ENCODE measurements around the gene CPSF3. TPM values are rescaled to one million over a fixed set of nuclear protein-coding genes. Genes with fewer than 3 reads are reported as not detected.

The CPSF3 gene
- polyA plus RNA-seq, 3 donors, result 44.1 to 55.0 (median 53.6) TPM

DNA sequence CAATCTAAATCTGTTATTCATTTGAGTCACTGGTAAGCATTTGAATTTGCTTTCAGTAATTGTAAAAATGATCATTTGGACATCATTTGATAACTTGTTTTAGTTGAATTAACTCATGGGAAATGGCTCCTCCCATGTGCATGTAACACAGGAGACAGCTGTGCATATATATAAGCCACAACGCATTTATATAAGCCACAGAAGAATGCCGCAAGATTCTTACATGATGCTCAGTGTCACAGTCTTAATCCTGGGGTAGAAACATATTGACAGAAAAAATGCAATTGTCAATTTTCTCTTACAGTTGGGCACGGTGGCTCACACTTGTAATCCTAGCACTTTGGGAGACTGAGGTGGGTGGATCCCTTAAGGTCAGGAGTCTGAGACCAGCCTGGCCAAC, 37.6 kb downstream of the CPSF3 start:
- DNase-seq, result no peak

DNA sequence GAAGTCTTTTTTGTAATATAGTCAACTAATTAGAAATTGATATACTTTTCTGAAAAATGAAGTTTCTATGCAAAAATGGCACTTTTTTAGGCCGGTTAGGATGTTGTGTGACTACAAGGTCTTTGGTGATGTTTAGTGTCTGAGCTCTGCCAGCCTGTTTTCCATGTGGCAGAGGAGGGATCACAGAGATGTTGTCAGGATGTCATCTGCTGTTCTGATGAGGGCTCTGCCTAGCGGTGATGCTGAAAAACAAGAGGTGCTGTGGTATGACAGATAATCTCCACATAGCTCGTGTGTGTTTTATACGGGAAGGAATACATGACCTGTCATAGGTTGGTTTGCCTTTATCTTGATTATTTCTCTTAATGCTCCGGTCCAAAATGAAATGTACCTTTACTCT, 38.9 kb downstream of the CPSF3 start:
- DNase-seq, result no peak

- no peak for DNase-seq
Measured at GRCh38 chr2:9462886-9463697, 39.6 kb downstream of the CPSF3 start.

DNA sequence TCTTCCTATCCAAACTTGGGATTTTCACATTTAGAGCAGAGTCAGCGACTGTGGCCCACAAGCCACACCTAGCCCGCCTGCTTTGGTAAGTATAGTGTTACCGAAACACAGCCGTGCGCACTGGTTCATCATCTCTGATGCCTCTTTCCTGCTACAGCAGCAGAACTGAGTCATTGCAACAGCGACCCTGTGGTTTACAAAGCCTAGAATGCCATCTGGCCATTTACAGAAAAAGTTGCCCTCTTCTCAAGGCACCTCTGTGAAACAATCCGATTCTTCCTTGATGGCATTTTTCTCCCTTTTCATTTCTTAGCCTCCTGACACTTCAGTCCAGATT, 40.2 kb downstream of the CPSF3 start:
- DNase-seq, result no peak

GRCh38 chr2:9465170-9465569, 41.7 kb downstream of the CPSF3 start:
- no peak for DNase-seq

GRCh38 chr2:9466147-9466683, 42.8 kb downstream of the CPSF3 start:
- DNase-seq, result no peak

- no peak for DNase-seq
Measured at GRCh38 chr2:9467687-9468086, 44.2 kb downstream of the CPSF3 start.

DNA sequence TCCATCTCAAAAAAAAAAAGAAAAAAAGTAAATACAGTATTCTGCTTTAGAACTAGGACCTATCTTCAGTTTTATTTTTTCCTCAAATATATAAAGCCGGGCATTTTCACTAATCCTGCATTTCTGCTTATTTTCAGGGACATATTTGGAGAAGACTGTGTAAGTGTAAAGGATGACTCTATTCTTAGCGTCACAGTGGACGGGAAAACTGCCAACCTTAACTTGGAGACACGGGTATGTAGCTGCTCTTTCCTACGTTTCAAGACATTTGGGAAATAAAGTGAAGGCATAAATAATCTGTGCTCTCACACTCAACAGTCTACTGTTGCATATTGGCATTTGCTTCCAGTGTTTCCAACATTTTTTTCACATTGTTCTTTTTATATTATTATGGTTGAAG, 47.8 kb downstream of the CPSF3 start:
- DNase-seq, result no peak

DNA sequence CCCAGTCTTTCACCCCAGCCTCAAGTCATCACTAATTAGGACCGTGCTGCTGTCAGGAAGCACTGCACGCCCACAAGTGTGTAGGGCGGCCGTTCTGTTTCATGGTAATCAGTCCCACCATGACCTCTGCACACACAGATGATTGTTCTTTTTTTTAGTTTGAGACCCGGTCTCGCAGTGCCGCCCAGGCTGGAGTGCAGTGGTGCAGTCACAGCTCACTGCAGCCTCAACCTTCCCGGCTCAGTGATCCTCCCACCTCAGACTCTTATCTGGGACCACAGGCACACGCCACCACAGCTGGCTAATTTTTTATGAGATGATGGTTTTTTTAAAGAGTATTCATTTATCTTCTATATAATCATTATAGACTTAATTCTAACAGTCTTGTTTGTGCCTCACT, 49.1 kb downstream of the CPSF3 start:
- DNase-seq, result no peak

DNA sequence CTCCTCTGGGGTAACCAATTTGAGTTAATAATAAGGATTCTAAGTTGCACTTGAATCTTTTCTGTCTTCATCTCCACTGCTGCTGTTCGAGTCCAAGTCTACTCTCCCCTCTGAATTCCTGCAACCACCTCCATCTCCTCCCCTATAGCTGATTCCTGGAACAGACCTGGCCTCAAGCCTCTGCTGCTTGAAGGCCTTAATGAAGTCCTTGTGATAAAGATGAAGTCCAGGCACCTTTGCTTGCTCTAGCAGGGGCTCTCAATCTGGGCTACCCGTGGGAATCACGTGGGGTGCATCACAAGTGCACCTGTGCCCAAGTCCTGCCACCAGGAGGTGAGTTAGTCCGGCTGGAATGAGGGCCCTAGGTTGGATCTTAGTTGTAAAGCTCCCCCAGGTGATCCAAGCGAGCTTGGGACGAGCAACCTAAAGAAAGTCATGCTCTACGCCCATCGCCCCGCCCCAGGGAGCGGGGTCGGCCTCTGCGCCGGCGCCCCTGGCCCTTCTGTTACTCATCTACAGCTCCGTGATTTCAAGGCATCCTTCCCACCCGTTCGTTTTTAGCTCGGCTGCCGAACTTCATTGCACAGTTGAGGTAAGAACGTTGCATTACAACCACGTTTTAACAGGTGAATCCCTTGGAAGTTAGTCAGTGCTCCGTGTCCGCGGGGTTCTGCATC, 50.0 kb downstream of the CPSF3 start:
- peak; percentile 40 for DNase-seq

DNA sequence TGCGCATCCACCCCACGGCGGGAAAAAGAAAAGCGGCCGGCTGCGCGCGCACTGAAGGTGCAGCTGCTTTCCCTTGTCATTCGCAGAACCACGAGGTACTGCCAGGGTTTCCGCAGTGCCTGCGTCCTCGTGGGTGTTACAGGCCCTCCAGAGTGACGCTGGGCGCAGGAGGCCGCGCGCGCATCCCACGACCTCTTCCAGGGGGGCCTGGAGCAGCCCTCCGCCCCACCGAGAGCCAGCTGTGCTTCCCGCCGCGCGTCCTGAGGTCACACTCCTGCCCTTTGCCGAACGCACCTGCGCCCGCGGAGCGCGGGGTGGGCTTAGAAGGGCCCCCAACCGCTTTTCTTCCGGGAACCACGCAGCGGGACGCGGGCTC, 50.5 kb downstream of the CPSF3 start:
- DNase-seq, result peak; percentile 34

DNA sequence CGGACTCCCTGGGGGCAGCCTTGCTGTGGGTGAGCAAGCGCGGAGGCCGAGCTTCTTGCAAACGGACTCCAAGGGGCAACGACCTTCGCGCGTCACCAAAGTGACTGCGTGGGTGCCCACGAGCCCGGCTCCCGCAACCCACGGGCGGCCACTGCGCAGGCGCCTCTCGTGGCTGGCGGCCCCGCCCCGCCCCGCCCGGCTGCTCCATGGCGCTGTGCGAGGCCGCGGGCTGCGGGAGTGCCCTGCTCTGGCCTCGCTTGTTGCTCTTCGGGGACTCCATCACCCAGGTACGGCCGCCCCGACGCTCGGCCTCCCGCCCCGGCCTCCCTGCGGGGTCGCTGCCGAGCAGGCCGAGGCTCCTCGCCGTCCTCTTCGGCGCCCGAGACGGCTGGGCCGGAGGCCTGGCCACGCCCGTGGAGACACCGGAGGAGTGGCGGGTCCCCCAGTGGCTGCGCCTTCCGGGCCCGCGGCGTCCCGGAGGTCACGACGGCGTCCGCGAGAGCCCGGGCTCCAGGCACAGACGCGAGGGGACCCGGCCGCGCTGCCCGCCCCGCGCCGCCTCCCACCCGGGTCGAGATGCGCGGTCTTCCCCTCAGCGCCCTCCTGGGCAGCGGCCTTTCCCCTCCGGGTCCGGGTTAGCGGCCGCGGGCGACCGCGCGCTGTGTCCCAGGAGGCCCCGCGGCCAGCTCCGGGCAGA, 51.1 kb downstream of the CPSF3 start, which contains the start of gene IAH1:
IAH1 (plus strand) TSS at position 191 of the 697 bp plus-strand sequence; CDS start at position 207, 16 bp downstream.
- peak; percentile 20 for DNase-seq

DNA sequence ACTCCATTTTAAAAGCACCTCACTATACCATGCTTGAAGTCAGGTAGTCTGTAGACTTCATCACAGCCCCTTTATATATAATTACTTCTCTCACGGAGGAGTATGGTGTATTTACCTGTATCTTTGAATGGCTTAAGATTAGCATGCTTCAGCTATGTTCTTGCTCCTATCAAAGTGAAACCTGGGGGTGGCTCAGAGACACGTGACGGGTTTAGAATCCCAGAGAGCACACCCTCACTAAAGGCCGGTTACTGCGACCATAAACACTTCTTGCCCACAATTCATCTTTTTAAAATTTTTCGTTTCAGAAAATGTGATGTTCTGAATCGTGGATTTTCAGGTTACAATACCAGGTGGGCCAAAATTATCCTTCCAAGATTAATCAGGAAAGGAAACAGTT, 54.5 kb downstream of the CPSF3 start:
- no peak for DNase-seq

GRCh38 chr2:9478526-9478925, 55.1 kb downstream of the CPSF3 start:
- DNase-seq, result no peak

DNA sequence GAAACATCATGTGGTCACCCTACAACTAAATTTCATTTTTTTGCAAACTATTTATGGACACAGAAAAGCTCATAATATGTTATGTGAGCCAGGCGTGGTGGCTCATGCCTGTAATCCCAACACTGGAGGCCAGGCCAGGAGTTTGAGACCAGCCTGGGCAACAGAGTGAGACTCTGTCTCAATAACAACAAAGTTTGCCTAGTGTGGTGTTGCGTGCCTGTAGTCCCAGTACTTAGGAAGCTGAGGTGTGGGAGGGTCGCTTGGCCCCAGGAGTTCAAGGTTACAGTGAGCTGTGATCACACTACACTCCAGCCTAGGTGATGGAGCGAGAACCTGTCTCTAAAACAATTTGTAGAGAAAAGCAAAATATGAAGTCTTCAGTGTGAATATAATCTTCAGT, 56.7 kb downstream of the CPSF3 start:
- DNase-seq, result no peak

GRCh38 chr2:9483107-9483506, 59.7 kb downstream of the CPSF3 start:
- DNase-seq, result no peak

DNA sequence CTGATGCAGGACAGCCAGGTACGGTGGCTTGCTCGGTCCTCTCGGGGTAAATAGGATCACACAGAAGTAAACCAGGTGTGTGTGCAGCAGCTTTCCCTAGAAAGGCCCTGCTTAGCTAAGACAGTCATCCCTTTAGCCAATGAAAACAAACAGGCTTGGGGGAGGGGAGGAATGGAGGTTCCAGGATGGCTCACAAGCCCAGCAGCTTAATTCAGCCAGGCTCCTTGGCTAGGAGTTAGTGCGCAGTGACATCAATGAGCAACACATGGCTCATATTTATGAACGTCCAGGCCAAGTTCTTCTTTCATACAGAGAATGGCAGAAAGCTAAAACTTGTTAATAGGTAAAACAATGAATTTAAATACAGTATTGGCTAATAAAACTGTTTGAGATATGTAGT, 61.1 kb downstream of the CPSF3 start:
- DNase-seq, result no peak

DNA sequence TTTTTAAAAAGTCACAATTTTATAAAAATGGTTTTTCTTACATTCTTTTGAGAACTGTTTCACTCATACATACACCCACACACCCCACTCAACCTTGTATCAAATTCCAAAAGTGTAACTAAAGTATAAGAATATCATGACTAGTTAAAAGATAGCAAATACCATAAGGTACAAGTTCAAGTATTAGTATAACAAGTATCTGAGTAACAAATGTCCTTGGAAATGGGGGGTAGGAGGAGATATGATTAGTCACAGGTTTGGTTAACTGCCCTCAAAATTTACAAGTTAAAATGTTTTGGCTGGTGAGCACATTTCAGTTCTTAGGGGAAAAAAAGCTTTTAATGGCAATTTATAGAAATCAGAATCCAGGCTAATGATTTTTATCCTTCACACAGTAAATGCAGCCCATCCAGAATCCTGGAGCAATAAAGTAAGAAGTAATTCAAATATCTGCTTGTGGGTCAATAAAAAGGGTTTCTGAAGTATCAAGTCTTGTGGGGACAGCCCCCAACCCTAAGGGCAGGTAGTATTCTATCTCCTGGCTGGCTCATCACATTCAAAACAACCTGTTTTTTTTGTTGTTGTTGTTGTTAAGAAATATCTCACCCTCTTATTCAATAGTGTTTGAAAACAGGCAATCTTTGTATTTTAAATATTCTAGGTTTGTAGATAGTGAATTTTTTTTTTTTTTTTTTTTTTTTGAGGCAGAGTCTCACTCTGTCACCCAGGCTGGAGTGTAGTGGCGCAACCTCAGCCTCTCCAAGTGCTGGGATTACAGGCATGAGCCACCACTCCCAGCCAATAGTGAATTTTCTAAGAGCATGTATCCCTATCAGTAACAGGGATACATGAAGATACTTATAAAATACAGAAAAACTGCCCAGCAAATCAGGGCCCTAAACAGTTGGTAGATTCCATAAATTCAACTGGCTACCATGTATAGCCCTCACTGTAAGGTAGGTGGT, 65.4 kb downstream of the CPSF3 start:
- DNase-seq, result no peak

- DNase-seq, result no peak
Measured at GRCh38 chr2:9490789-9491188, 67.3 kb downstream of the CPSF3 start.

GRCh38 chr2:9492927-9493326, 69.5 kb downstream of the CPSF3 start:
- no peak for DNase-seq

DNA sequence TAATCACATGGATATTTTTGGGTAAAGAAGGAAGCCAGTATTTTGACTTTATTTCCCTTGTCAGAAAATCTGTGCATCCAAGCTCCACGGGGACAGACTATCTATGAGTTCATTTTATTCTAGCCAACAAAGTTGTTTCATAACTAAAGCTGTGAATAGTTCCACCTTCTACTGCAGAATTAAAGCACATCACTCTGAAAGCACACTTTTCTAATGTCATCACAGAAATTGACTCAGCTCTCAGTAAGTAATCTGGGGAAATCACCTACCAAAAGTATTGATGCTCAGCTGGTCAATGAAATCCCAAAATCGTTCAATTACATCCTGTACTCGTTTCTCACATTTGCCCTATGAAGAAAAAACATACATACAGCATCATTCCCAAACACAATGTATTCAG, 70.0 kb downstream of the CPSF3 start:
- DNase-seq, result no peak

- DNase-seq, result no peak
Measured at GRCh38 chr2:9494081-9494480, 70.6 kb downstream of the CPSF3 start.
